ENCODE results near the gene NFIX. TPM values are rescaled to one million over a fixed set of nuclear protein-coding genes. Genes with fewer than 3 reads are reported as not detected.

Gene NFIX
- total and polyA plus RNA-seq, 2 experiments from 2014 or later = 0.06 to 0.14 TPM

DNA sequence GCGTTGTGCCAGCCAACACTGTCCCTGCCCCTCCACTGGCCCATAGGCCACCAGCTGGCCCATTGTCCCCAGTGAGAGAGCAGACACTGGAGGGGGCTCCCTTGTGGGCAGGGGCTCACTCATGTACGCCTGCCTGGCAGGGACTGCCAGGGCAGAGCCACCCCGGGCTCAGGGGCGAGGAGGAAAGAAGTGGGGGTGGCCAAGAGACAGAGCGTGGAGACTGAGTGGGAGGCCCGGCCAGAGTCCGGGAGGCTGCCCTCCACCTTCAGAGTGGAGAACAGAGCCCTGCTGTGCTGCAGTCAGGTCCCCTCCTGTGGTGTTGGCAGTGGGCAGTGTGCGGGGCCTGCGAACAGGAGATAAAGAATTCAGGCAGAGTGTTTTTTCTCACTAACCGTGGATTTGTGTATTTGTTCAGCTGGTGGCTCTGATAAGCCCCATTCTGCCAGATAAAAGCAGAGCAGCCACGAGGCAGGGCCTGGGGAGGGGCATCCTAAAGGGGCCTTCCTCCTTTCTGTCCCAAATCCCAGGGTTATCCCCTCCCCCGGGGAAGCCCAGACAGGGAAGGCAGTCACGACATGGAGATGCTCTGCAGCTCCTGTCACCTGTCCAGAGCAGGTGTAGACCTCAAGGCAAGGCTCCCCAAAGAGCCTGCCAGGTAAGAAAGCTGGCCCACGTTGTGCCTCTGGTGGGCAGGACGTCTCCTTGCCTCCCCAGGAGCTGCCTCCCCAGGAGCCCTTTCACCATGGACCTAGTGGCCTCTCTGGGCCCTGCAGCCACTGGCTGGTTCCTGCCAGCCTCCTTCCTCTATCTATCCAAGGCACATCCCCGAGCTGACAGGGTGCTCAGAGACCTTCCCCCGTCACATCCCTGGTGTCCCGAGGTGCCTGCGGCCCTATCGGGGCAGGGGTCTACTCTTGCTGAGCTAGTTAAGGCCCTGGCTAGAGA is 74.4 kb downstream of the NFIX start (continued):
- TF ChIP-seq, protein P1, sequence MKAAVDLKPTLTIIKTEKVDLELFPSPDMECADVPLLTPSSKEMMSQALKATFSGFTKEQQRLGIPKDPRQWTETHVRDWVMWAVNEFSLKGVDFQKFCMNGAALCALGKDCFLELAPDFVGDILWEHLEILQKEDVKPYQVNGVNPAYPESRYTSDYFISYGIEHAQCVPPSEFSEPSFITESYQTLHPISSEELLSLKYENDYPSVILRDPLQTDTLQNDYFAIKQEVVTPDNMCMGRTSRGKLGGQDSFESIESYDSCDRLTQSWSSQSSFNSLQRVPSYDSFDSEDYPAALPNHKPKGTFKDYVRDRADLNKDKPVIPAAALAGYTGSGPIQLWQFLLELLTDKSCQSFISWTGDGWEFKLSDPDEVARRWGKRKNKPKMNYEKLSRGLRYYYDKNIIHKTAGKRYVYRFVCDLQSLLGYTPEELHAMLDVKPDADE (IDR thresholded peaks at IDR 0.05) = no peak
- TF ChIP-seq POLR2AphosphoS5 (IDR thresholded peaks at IDR 0.05; ENCODE audit: low read depth) (no peak), ZNF331 (CRISPR knock-in tag; IDR thresholded peaks at IDR 0.05; ENCODE audit: low read depth) (no peak), NANOG (IDR thresholded peaks at IDR 0.05; ENCODE audit: borderline replicate concordance) (no peak), EZH2phosphoT487 (IDR thresholded peaks at IDR 0.05; ENCODE audit: unreplicated experiment) (no peak), JUNB (IDR thresholded peaks at IDR 0.05; ENCODE audit: unreplicated experiment) (no peak), EZH2 (IDR thresholded peaks at IDR 0.05; ENCODE audit: low read depth, unreplicated experiment) (no peak), CREB1 (CRISPR knock-in tag; IDR thresholded peaks at IDR 0.05; ENCODE audit: low read depth) (no peak), ZNF114 (CRISPR knock-in tag; IDR thresholded peaks at IDR 0.05) (no peak)
- TF ChIP-seq, protein P2, sequence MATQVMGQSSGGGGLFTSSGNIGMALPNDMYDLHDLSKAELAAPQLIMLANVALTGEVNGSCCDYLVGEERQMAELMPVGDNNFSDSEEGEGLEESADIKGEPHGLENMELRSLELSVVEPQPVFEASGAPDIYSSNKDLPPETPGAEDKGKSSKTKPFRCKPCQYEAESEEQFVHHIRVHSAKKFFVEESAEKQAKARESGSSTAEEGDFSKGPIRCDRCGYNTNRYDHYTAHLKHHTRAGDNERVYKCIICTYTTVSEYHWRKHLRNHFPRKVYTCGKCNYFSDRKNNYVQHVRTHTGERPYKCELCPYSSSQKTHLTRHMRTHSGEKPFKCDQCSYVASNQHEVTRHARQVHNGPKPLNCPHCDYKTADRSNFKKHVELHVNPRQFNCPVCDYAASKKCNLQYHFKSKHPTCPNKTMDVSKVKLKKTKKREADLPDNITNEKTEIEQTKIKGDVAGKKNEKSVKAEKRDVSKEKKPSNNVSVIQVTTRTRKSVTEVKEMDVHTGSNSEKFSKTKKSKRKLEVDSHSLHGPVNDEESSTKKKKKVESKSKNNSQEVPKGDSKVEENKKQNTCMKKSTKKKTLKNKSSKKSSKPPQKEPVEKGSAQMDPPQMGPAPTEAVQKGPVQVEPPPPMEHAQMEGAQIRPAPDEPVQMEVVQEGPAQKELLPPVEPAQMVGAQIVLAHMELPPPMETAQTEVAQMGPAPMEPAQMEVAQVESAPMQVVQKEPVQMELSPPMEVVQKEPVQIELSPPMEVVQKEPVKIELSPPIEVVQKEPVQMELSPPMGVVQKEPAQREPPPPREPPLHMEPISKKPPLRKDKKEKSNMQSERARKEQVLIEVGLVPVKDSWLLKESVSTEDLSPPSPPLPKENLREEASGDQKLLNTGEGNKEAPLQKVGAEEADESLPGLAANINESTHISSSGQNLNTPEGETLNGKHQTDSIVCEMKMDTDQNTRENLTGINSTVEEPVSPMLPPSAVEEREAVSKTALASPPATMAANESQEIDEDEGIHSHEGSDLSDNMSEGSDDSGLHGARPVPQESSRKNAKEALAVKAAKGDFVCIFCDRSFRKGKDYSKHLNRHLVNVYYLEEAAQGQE (IDR thresholded peaks at IDR 0.05; ENCODE audit: unreplicated experiment) = no peak
- TF ChIP-seq, protein P3, sequence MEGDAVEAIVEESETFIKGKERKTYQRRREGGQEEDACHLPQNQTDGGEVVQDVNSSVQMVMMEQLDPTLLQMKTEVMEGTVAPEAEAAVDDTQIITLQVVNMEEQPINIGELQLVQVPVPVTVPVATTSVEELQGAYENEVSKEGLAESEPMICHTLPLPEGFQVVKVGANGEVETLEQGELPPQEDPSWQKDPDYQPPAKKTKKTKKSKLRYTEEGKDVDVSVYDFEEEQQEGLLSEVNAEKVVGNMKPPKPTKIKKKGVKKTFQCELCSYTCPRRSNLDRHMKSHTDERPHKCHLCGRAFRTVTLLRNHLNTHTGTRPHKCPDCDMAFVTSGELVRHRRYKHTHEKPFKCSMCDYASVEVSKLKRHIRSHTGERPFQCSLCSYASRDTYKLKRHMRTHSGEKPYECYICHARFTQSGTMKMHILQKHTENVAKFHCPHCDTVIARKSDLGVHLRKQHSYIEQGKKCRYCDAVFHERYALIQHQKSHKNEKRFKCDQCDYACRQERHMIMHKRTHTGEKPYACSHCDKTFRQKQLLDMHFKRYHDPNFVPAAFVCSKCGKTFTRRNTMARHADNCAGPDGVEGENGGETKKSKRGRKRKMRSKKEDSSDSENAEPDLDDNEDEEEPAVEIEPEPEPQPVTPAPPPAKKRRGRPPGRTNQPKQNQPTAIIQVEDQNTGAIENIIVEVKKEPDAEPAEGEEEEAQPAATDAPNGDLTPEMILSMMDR (conservative IDR thresholded peaks at IDR 0.05; ENCODE audit: low read depth in 2 of 2) = no peak

Data from GM23338 (cell line).